ENCODE data around the gene OR6B3.

DNA sequence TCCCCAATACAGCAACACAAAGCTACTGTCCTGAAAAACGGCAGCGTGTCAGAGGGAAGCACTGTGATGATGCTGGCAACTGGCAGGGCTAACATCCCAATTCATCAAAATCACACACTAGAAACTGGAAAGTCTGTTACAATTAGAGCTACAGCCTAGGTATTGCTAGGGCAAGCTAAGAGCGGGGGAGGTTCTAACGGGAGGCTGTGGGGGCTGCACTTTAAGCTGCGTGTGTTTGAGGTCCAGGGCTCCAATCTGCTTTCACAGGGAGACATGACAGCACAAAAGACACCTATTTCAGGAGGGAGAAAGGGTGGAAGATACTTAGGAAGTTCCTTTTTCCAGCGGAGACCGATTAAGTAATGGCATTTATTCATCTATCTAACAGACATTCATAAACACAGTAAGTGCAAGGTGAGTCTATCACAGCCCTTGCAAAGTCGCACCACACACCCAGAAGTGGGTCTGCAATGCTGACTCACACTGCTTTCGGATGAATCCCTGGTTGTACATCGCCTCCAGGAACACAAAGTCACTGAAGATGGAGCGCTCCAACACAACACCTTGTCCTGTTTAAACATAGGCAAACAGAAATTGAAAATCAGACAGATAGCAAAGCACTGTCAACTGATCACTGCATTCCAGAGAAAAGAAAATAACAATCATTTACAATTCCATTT is 35.1 kb downstream of the OR6B3 start:
- TF ChIP-seq, protein P1, sequence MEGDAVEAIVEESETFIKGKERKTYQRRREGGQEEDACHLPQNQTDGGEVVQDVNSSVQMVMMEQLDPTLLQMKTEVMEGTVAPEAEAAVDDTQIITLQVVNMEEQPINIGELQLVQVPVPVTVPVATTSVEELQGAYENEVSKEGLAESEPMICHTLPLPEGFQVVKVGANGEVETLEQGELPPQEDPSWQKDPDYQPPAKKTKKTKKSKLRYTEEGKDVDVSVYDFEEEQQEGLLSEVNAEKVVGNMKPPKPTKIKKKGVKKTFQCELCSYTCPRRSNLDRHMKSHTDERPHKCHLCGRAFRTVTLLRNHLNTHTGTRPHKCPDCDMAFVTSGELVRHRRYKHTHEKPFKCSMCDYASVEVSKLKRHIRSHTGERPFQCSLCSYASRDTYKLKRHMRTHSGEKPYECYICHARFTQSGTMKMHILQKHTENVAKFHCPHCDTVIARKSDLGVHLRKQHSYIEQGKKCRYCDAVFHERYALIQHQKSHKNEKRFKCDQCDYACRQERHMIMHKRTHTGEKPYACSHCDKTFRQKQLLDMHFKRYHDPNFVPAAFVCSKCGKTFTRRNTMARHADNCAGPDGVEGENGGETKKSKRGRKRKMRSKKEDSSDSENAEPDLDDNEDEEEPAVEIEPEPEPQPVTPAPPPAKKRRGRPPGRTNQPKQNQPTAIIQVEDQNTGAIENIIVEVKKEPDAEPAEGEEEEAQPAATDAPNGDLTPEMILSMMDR (conservative IDR thresholded peaks at IDR 0.05; ENCODE audit: low read length): no peak
- TF ChIP-seq EZH2phosphoT487 (IDR thresholded peaks at IDR 0.05; ENCODE audit: borderline replicate concordance, low read depth, low read length): no peak

Measured in OCI-LY7 (cell line).